Loucy (cell line): ENCODE results near the gene ACADL.

ENCODE experiments used
- CTCF ChIP-seq: fragments of 200-600 bp; sonication (generic); conservative IDR thresholded peaks from 2 replicates; pipeline ENCODE4 v1.5.1; 2014; ENCODE audit warnings: mild to moderate bottlenecking, antibody characterized with exemption, low read length
- EZH2phosphoT487 ChIP-seq: fragments of 200-600 bp; IDR thresholded peaks from 2 replicates; pipeline ENCODE4 v1.6.1; 2018; ENCODE audit warnings: antibody characterized with exemption, mild to moderate bottlenecking, moderate library complexity, borderline replicate concordance

DNA sequence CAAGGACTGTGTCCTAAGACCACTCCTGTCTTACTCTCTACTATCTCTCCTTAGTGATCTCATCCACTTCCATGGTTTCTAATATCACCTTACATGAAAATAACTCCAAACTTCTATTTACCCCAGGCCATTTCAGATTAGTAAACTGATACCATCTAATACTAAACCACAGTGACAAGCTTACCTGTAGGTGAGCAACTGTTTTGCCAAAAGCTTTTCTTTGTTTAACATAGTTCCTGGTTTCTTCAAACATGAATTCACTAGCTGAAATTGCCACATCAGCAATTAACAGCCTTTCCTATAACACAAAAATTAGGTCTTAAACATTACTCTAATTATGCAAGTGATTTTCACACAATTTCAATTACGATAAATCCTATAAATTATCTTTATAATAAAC lies 22.1 kb downstream of the ACADL start:
- TF ChIP-seq CTCF (no peak), EZH2phosphoT487 (no peak)
